Small intestine (tissue), 7 donors: ENCODE results near the gene GET4. TPM values are rescaled to one million over a fixed set of nuclear protein-coding genes. Genes with fewer than 3 reads are reported as not detected.

Experiments used
- DNase-seq, 2 donors: peaks; one replicate each; pipeline versions ENCODE4 v3.0.0 to v3.0.0-alpha.2; 2013
- FAIRE-seq: peaks from 2 replicates; lab custom pipeline; 2012; peaks lifted over from hg19 to GRCh38; lab: Jason Lieb, UNC
- H3K27ac ChIP-seq, 3 donors: one replicate each; pipeline ENCODE4 v1.5.1; 2013; ENCODE audit warnings: low read length in 2 of 3, mild to moderate bottlenecking in 2 of 3, control low read depth in 1 of 3, inconsistent platforms in 1 of 3, low read depth in 1 of 3, moderate library complexity in 1 of 3
- H3K27me3 ChIP-seq, 3 donors: one replicate each; pipeline ENCODE4 v1.6.1; 2013; ENCODE audit warnings: low read length in 3 of 3, inconsistent platforms in 1 of 3; ENCODE audit not compliant: control insufficient read depth in 3 of 3, insufficient read depth in 3 of 3
- H3K36me3 ChIP-seq, 3 donors: one replicate each; pipeline ENCODE4 v1.6.1; 2013; ENCODE audit warnings: low read length in 3 of 3, inconsistent platforms in 1 of 3, low read depth in 1 of 3, mild to moderate bottlenecking in 1 of 3, moderate library complexity in 1 of 3; ENCODE audit not compliant: control insufficient read depth in 3 of 3, insufficient read depth in 2 of 3
- H3K4me1 ChIP-seq, 3 donors: one replicate each; pipeline ENCODE4 v1.6.1; 2013; ENCODE audit warnings: low read length in 2 of 3, inconsistent platforms in 1 of 3, low read depth in 1 of 3, mild to moderate bottlenecking in 1 of 3, moderate library complexity in 1 of 3; ENCODE audit not compliant: control insufficient read depth in 3 of 3, insufficient read depth in 2 of 3
- H3K4me3 ChIP-seq, 3 donors: one replicate each; pipeline ENCODE4 v1.5.1; 2013; ENCODE audit warnings: low read length in 3 of 3, control low read depth in 1 of 3, inconsistent platforms in 1 of 3, low read depth in 1 of 3, mild to moderate bottlenecking in 1 of 3, moderate library complexity in 1 of 3
- H3K9me3 ChIP-seq, 2 donors: one replicate each; pipeline ENCODE4 v1.6.1; 2013; ENCODE audit warnings: low read depth in 1 of 2, low read length in 1 of 2; ENCODE audit not compliant: control insufficient read depth in 2 of 2, insufficient read depth in 1 of 2
- WGBS, 3 donors: extraction: QIAGEN DNeasy Blood & Tissue Kit; methylation state at CpG; one replicate each; pipeline ENCODE4 v1.1.7; 2013; 5-methylcytosine and 5-hydroxymethylcytosine counted together
- polyA plus RNA-seq, 4 donors: library from polyadenylated mRNA; stranded (reverse) in 3 of 4; unstranded in 1 of 4; fragments of 200-250 nt in 3 of 4; fragments of 120-200 nt in 1 of 4; gene quantifications; one replicate each; pipeline versions ENCODE4 v1.2.1 to v1.2.3, GENCODE V29; 2013
- donor health status: healthy with polysubstance abuse.
- donor health status: control.
- donor health status: control.
- donor health status: Bipolar disorder and iron deficiency.
- donor health status: healthy.

The GET4 gene
- polyA plus RNA-seq, 4 donors: 38.9 to 87.2 (median 74.5) TPM

DNA sequence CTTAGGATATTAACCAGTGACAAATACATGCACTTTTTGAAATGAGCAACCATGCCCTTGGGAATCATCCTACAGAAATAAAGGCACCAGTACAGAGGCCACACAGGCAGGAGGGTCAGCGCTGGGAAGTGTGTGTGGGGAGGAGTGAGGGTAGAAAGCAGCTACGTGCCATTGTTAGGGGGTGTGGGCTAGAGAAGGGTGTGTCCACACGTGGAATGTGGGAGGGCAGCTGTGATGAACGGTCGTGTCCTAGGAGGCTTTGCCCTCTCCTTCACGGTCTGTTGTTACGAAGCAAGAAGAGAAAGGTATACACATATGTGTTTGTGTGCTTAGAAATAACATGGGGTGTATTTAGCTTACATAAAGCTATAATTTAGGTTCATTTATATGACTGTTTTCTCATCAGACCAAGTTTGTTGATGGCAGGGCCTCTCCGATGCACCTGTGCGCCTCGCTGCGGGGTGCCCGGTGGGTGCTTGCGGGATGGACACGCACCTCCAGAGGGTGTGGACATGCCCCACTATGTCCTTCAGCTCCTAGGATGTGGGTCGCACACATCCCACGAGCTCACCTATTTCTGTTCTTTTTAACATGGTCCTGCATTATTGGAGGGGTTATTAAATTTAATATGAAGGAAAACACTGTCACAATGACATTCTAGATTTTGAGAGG, 16.9 kb upstream of the GET4 start:
- DNase-seq: peak in 1 of 2 donors; percentile 45
- Histone ChIP-seq H3K36me3 (peaks cover 26 to 87% (median 28%) of the 10 kb centered on the region in 3 donors), H3K27me3 (no peaks in the 10 kb centered on the region)

DNA sequence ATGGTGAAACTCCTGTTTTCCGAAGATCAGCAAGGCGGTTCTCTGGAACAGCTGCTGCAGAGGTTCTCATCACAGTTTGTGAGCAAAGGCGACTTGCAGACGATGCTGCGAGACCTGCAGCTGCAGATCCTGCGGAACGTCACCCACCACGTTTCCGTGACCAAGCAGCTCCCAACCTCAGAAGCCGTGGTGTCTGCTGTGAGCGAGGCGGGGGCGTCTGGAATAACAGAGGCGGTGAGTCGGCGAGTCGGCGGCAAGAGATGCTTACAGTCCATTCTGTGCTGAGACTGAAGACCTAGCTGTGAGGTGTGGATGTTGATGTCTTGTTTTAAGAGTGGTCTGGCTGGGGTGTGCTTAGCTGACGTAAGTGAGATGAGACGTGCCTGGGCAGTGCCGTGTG, 16.2 kb upstream of the GET4 start:
- peaks cover 29 to 88% (median 29%) of the 10 kb centered on the region in 3 donors for H3K36me3 ChIP-seq
- 92 to 96% (median 94%) methylated on average over 21 of the region's 21 CpGs for WGBS, 3 donors

More for the DNA sequence above, 16.9 kb upstream of the GET4 start:
- H3K4me1 ChIP-seq: peaks cover 0 to 31% (median 2%) of the 10 kb centered on the region in 3 donors
- no peak for FAIRE-seq
- peaks cover 0 to 16% of the 10 kb centered on the region in 2 donors for H3K9me3 ChIP-seq
- H3K27ac ChIP-seq: no peak overlapping the region
- WGBS, 3 donors: 79 to 86% (median 83%) methylated on average over 16 of the region's 16 CpGs
- H3K4me3 ChIP-seq: no peak overlapping the region

DNA sequence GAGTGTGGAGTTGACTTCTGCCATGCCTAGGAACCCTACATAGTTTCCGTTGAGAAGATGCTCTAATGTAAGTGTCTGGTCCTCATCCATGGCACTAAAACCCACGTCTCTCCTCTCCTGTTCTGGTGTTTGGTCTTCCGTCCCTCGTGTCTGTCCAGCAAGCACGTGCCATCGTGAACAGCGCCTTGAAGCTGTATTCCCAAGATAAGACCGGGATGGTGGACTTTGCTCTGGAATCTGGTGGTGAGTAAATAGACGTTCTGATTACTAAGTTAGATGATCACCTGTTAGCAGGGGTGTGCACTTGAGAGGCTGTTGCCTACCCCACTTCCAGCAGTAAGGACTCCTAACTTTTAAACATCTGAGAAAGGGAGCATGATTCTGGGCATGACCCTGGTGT, 15.1 kb upstream of the GET4 start:
- no peak for FAIRE-seq
- DNase-seq: peak; percentile 92 to 93
- Histone ChIP-seq H3K4me3 (no peak overlapping the region), H3K9me3 (peaks cover 0 to 16% of the 10 kb centered on the region in 2 donors), H3K4me1 (peaks cover 0 to 26% (median 2%) of the 10 kb centered on the region in 3 donors), H3K27ac (peak overlapping the region in 1 of 3 donors; percentile 70), H3K36me3 (peaks cover 27 to 89% (median 32%) of the 10 kb centered on the region in 3 donors), H3K27me3 (no peaks in the 10 kb centered on the region)
- 27 to 75% (median 47%) methylated on average over 9 of the region's 9 CpGs for WGBS, 3 donors

More for the DNA sequence above, 16.2 kb upstream of the GET4 start:
- Histone ChIP-seq H3K4me3 (no peak overlapping the region), H3K4me1 (peaks cover 0 to 31% (median 2%) of the 10 kb centered on the region in 3 donors), H3K9me3 (peaks cover 0 to 16% of the 10 kb centered on the region in 2 donors), H3K27me3 (no peaks in the 10 kb centered on the region), H3K27ac (no peak overlapping the region)
- DNase-seq (no peak), FAIRE-seq (no peak)

DNA sequence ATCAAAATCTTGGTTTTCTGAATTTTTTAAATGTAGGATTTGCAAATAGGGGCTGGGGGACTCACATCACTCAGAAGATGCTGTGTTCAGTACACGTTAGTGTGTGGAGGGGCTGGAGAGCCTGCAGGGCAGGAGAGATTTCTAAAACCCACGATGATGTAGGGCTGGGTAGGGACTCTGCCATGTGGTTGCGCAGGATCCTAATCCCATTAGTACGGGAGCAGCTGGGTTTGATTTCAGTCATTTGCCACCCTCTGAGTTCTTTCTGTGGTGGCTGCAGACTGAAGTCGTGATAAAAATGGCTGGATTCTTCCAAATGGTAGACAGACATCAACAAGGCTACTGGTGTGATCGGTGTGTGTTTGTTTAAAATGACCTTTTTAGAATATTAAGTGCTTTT, 14.2 kb upstream of the GET4 start:
- DNase-seq (no peak), FAIRE-seq (no peak)
- H3K4me3 ChIP-seq: no peak overlapping the region
- peak overlapping the region in 1 of 3 donors; percentile 70 for H3K27ac ChIP-seq
- peaks cover 0 to 16% of the 10 kb centered on the region in 2 donors for H3K9me3 ChIP-seq
- H3K27me3 ChIP-seq: no peaks in the 10 kb centered on the region
- H3K4me1 ChIP-seq: peaks cover 0 to 18% (median 3%) of the 10 kb centered on the region in 3 donors
- peaks cover 27 to 85% (median 33%) of the 10 kb centered on the region in 3 donors for H3K36me3 ChIP-seq
- WGBS, 3 donors: 91 to 97% (median 94%) methylated on average over 6 of the region's 6 CpGs

DNA sequence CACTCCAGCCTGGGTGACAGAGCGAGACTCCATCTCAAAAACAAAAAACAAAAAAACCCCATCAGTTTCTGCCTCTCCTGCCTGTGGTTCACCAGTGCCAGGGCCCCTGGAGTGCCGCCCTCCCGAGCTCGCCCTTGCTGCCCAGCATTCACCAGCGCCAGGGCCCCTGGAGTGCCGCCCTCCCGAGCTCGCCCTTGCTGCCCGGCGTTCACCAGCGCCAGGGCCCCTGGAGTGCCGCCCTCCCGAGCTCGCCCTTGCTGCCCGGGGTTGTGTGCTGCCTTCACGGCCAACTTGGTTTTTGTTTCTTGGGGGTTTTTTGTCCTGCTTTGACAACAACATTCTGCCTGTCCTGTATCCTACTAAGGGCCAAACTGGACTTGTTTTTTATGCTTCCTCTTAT, 13.2 kb upstream of the GET4 start:
- Histone ChIP-seq H3K27me3 (no peaks in the 10 kb centered on the region), H3K36me3 (peaks cover 25 to 86% (median 27%) of the 10 kb centered on the region in 3 donors), H3K27ac (no peak overlapping the region), H3K4me1 (peaks cover 0 to 18% (median 4%) of the 10 kb centered on the region in 3 donors), H3K9me3 (peaks cover 0 to 16% of the 10 kb centered on the region in 2 donors), H3K4me3 (no peak overlapping the region)
- FAIRE-seq (no peak), DNase-seq (no peak)
- WGBS, 3 donors: 96 to 99% (median 97%) methylated on average over 16 of the region's 16 CpGs

DNA sequence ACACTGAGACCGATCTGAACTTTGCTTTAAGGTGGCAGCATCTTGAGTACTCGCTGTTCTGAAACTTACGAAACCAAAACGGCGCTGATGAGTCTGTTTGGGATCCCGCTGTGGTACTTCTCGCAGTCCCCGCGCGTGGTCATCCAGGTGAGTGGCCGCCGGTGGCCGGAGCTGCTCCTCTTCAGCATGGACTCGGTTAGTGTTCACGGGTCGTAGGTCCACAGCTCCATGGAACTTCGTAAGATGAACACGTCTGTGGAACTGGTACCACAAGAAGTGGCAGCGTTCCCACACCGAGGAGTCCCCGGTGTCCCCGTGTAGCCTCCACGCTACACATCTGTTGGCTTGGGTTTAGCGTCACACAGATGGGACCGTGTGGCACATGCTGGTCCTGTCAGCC, 10.4 kb upstream of the GET4 start:
- 96% methylated on average over 25 of the region's 25 CpGs for WGBS, 3 donors
- no peak for FAIRE-seq
- peaks cover 0 to 8% (median 4%) of the 10 kb centered on the region in 3 donors for H3K4me1 ChIP-seq
- H3K4me3 ChIP-seq: no peak overlapping the region
- no peaks in the 10 kb centered on the region for H3K27me3 ChIP-seq
- H3K36me3 ChIP-seq: peaks cover 19 to 84% (median 21%) of the 10 kb centered on the region in 3 donors
- peaks cover 0 to 3% of the 10 kb centered on the region in 2 donors for H3K9me3 ChIP-seq
- peak overlapping the region in 1 of 3 donors; percentile 25 for H3K27ac ChIP-seq
- DNase-seq: no peak

DNA sequence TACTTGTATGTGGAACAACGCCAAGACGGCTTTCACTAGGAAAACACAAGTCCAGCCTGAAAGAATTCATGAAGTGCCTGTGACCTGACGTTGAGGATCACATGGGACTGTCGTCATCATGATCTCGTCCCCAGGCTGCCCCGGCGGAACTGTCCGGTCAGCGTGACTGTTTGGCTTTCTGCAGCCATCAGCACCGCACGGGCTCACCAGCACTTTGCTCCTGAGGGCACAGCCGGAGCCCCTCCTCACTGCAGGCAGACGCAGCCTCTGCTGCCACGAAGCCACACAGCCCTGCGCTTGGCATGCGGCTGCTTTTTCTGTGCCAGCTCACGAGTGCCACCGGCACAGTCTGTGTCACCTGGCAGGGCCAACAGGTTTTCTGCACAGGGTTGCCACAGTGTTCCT, 9.4 kb upstream of the GET4 start:
- FAIRE-seq (no peak), DNase-seq (no peak)
- H3K27me3 ChIP-seq: no peaks in the 10 kb centered on the region
- peak overlapping the region in 2 of 3 donors; percentile 26 to 68 for H3K27ac ChIP-seq
- H3K9me3 ChIP-seq: no peaks in the 10 kb centered on the region
- peaks cover 0 to 2% (median 0%) of the 10 kb centered on the region in 3 donors for H3K4me1 ChIP-seq
- H3K36me3 ChIP-seq: peaks cover 10 to 82% (median 18%) of the 10 kb centered on the region in 3 donors
- no peak overlapping the region for H3K4me3 ChIP-seq
- WGBS, 3 donors: 46 to 74% (median 74%) methylated on average over 18 of the region's 18 CpGs

DNA sequence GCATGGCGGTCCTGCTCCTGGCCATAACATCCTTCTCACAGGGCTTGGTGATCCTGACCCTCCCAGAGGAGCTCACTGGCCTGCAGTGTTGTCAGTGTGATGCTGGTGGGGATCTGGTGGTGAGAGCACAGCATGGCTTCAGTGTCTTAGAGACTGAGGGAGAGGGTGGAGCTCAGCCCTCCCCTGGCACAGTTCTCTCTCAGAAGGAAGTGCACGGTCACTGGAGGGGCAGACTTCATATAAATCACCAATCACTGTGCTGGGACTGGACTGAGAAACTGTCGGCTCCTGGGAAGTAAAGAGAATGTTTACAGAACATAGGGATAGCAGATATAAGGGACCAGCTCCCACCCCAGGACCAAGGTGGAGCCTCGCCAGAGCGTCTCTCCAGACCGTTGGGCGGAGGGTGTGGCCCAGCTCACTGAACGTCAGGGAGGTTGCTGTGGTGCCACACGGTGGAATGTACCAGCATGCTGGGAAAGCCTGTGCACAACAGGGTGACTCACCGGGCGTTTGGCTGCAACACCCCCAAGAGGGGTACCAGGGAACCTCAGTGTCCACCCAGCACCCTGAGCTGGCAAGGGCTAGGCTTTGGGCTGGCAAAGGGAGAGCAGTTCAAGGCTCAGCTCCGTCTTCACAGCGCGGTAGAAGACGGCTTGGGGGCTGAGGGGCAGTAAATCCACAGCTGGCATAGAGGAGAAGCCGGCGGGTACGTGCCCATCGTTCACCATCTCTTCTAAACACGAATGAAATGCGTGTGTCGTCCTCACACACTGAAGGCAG, 8.8 kb upstream of the GET4 start:
- Histone ChIP-seq H3K4me3 (no peak overlapping the region), H3K4me1 (peaks cover 0 to 2% (median 0%) of the 10 kb centered on the region in 3 donors), H3K27me3 (no peaks in the 10 kb centered on the region), H3K9me3 (no peaks in the 10 kb centered on the region), H3K36me3 (peaks cover 10 to 84% (median 15%) of the 10 kb centered on the region in 3 donors), H3K27ac (peak overlapping the region in 2 of 3 donors; percentile 26 to 68)
- no peak for FAIRE-seq
- WGBS, 3 donors: 59 to 81% (median 75%) methylated on average over 21 to 22 of the region's 22 CpGs
- DNase-seq: no peak
